Ovary (tissue), 9 donors: ENCODE results near the gene XPNPEP1. TPM values are rescaled to one million over a fixed set of nuclear protein-coding genes. Genes with fewer than 3 reads are reported as not detected.

Source experiments
- DNase-seq, 5 donors: peaks; one replicate each; pipeline ENCODE4 v3.0.0-alpha.2; 2019 to 2020
- H3K27ac ChIP-seq, 2 donors: fragments of 200-600 bp; one replicate each; pipeline versions ENCODE4 v1.5.1 to v1.8.0; 2019 to 2022
- H3K27me3 ChIP-seq: fragments of 200-600 bp; one replicate; pipeline ENCODE4 v1.8.0; 2022
- H3K36me3 ChIP-seq: fragments of 200-600 bp; sonication (generic); one replicate; pipeline ENCODE4 v1.5.1; 2019
- H3K4me1 ChIP-seq: one replicate; pipeline ENCODE4 v1.8.1; 2013; ENCODE audit warnings: mild to moderate bottlenecking, moderate library complexity; ENCODE audit not compliant: insufficient read depth
- H3K4me3 ChIP-seq: fragments of 200-600 bp; sonication (generic); one replicate; pipeline ENCODE4 v1.5.1; 2017
- H3K9me3 ChIP-seq, 2 donors: fragments of 200-600 bp in 1 of 2; sonication (generic) in 1 of 2; one replicate each; pipeline versions ENCODE4 v1.5.1 to v1.8.1; 2013 to 2019; ENCODE audit warnings: mild to moderate bottlenecking in 1 of 2, moderate library complexity in 1 of 2
- CTCF ChIP-seq, 3 donors: fragments of 450-650 bp in 2 of 3; fragments of 200-600 bp in 1 of 3; IDR thresholded peaks; one replicate each; pipeline versions ENCODE4 v1.5.1 to v1.8.0; 2016 to 2022; ENCODE audit warnings: antibody characterized with exemption in 3 of 3, mild to moderate bottlenecking in 1 of 3
- EP300 ChIP-seq: sonication (generic); formaldehyde crosslinking; IDR thresholded peaks from one replicate; pipeline ENCODE4 v1.6.1; 2017; ENCODE audit warnings: antibody characterized with exemption
- POLR2A ChIP-seq: fragments of 450-650 bp; IDR thresholded peaks from one replicate; pipeline ENCODE4 v1.6.1; 2017; ENCODE audit warnings: antibody characterized with exemption, mild to moderate bottlenecking, moderate library complexity
- WGBS, 3 donors: extraction: QIAGEN DNeasy Blood & Tissue Kit in 1 of 3; methylation state at CpG; one replicate each; pipeline versions ENCODE4 v1.1.5 to v1.1.7; 2013 to 2017; 5-methylcytosine and 5-hydroxymethylcytosine counted together
- intact Hi-C, 4 donors: fragments of 100-400 bp; cut with DNase I; formaldehyde crosslinking; loops; one replicate each; pipeline versions ENCODE4 v1.11.0 to v1.15.1; 2022 to 2023
- polyA plus RNA-seq, 2 donors: library from polyadenylated mRNA; stranded (reverse); fragments of 200-250 nt in 1 of 2; fragments of 350-450 nt in 1 of 2; fragmentation: Illumina TruSeq in 1 of 2; extraction: RNeasy Lipid Tissue Mini Kit (QIAGEN cat#74804) in 1 of 2; gene quantifications; one replicate each; pipeline ENCODE4 v1.2.3, GENCODE V29; 2013 to 2014
- total RNA-seq, 7 donors: library from RNA; depleted of rRNA in 2 of 7; stranded (reverse); fragments of >200 nt in 2 of 7; fragmentation: NEBNext Ultra II Directional in 3 of 7; extraction: Animal tissue kit (Norgen Biotek cat#: 25700) in 3 of 7; gene quantifications; one replicate each; pipeline versions ENCODE4 v1.1.0 to v1.2.4, GENCODE V29; 2016 to 2023
- donor health status: DM: no; HTN: no; CAD: no; lungs with moderate emphysema.
- donor health status: DM: no; HTN: no; CAD: no.
- donor health status: Bipolar disorder and iron deficiency.
- donor health status: DM: yes; HTN: yes; CAD: no.
- donor health status: DM: no; HTN: no; CAD: no.
- donor health status: DM: yes; HTN: yes; CAD: no.

The XPNPEP1 gene
- total and polyA plus RNA-seq, 9 donors: 27.2 to 70.7 (median 47.1) TPM

GRCh38 chr10:109845308-109845707 is 78.0 kb downstream of the XPNPEP1 start:
- Histone ChIP-seq H3K4me1 (peaks cover 2% of the 10 kb centered on the region), H3K27me3 (no peaks in the 10 kb centered on the region), H3K4me3 (no peak overlapping the region), H3K36me3 (no peaks in the 10 kb centered on the region), H3K9me3 (no peaks in the 10 kb centered on the region), H3K27ac (no peak overlapping the region)
- intact Hi-C loops: no loop called here
- TF ChIP-seq CTCF (IDR thresholded peaks at IDR 0.05) (no peak), POLR2A (no peak), EP300 (no peak)
- DNase-seq: no peak
- 73 to 82% (median 80%) methylated on average over 5 of the region's 5 CpGs for WGBS, 3 donors

GRCh38 chr10:109838592-109839244 is 84.6 kb downstream of the XPNPEP1 start:
- DNase-seq: no peak
- WGBS, 3 donors: 92 to 95% (median 93%) methylated on average over 7 of the region's 7 CpGs
- intact Hi-C loops: no loop called here
- Histone ChIP-seq H3K27me3 (no peaks in the 10 kb centered on the region), H3K4me3 (no peak overlapping the region), H3K9me3 (no peaks in the 10 kb centered on the region), H3K27ac (no peak overlapping the region), H3K36me3 (no peaks in the 10 kb centered on the region), H3K4me1 (peaks cover 4% of the 10 kb centered on the region)
- TF ChIP-seq EP300 (no peak), CTCF (IDR thresholded peaks at IDR 0.05) (no peak), POLR2A (no peak)

GRCh38 chr10:109837384-109837783 is 85.9 kb downstream of the XPNPEP1 start:
- TF ChIP-seq EP300 (no peak), CTCF (IDR thresholded peaks at IDR 0.05) (no peak), POLR2A (no peak)
- Histone ChIP-seq H3K4me1 (peaks cover 4% of the 10 kb centered on the region), H3K27ac (no peak overlapping the region), H3K27me3 (no peaks in the 10 kb centered on the region), H3K36me3 (no peaks in the 10 kb centered on the region), H3K9me3 (no peaks in the 10 kb centered on the region), H3K4me3 (no peak overlapping the region)
- 79 to 86% (median 81%) methylated on average over 4 of the region's 4 CpGs for WGBS, 3 donors
- no peak for DNase-seq
- intact Hi-C loops: no loop called here

GRCh38 chr10:109835257-109835656 is 88.1 kb downstream of the XPNPEP1 start:
- peaks cover 4% of the 10 kb centered on the region for H3K4me1 ChIP-seq
- H3K27ac ChIP-seq: no peak overlapping the region

More at GRCh38 chr10:109835257-109835656, 88.1 kb downstream of the XPNPEP1 start:
- intact Hi-C loops: no loop called here
- Histone ChIP-seq H3K36me3 (no peaks in the 10 kb centered on the region), H3K4me3 (no peak overlapping the region), H3K9me3 (no peaks in the 10 kb centered on the region), H3K27me3 (no peaks in the 10 kb centered on the region)
- TF ChIP-seq POLR2A (no peak), CTCF (IDR thresholded peaks at IDR 0.05) (no peak), EP300 (no peak)
- 2 to 7% (median 7%) methylated on average over 1 of the region's 1 CpG for WGBS, 3 donors
- peak in 1 of 5 donors; percentile 13 for DNase-seq
